GM21360 (cell line): ENCODE data around the gene PHF12.
"Not testable (repeated sequence)": the region's sequence is repeated elsewhere in the genome, so short reads cannot be mapped to it uniquely, and the experiment has no call there.

Experiments
- ATAC-seq: cut with Tn5 transposase; IDR thresholded peaks from one replicate; pipeline ENCODE4 v1.9.1; 2021; ENCODE audit warnings: mild to moderate bottlenecking, moderate library complexity; ENCODE audit not compliant: unreplicated experiment

Gene PHF12

DNA sequence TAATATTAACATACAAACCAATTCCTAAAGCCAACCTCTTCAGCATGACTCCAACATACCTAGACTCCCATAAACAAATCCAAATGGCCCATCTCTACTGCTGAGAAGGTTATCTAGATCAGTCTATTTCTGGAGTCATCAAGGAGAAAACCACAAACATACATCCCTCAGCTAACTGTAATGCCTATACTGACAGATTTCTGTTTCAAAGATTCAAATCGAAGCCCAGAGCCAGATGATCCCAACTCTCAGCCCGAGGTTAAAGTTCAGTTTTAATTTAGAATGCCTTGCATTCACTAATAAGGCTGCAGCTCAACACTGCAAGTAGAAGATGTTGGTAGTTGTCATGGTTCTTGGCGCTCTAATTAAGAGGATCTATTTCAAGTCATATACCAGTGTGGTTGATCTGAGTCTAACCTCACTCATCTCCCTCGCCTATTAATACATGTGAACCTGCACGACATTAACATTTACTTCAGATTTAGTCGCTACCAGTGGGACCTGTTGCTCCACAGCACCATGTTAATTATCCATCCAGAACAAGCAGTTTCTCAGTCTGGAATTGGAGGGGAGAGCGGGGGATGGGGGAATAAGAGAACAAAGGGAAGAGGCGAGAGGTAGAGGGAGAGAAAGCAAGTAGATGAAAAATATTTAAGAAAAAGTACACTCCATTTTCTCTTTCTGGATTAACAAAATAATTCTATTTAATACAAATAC is 15.4 kb downstream of the PHF12 start:
- no peak for ATAC-seq

- ATAC-seq: not testable (repeated sequence)
Measured at GRCh38 chr17:28934508-28934907, 16.8 kb downstream of the PHF12 start.

GRCh38 chr17:28929787-28930186 is 21.5 kb downstream of the PHF12 start:
- ATAC-seq: no peak

DNA sequence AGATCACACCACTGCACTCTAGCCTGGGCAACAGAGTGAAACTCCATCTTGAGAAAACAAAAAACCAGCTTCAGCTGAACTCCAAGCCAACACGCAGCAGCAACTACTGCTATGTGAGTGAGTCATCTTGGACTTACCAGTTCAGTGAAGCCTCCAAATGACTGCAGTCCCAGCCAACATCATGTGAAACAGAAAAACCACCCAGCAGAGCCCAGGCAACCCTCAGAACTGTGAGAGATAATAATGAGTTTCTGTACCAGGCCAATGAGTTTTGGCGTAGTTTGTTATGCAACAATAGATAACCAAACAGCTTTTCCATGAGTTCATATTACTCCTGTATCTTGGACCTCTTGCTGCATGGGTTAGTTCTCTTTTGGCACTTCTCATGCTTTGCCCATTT is 23.3 kb downstream of the PHF12 start:
- no peak for ATAC-seq

GRCh38 chr17:28926786-28927185 is 24.5 kb downstream of the PHF12 start:
- no peak for ATAC-seq

DNA sequence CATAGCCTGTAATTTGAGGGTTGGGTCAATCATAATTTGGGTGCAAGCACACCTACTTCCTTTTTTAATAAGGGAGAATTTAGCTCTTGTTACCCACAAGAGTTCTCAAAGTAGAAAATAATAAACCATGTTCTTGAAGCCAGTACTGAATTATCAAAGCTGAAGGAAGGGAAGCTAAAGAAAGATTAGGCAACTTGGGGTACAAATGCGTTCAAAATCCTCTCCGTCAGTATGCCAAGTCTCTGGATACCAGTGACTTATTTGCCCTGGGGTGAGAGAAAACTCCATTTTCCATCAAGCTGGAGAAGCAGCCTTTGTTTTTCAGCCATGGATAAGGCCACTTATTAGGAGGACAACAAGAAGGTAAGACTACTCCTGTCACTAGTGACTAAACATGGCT is 25.0 kb downstream of the PHF12 start:
- ATAC-seq: no peak

DNA sequence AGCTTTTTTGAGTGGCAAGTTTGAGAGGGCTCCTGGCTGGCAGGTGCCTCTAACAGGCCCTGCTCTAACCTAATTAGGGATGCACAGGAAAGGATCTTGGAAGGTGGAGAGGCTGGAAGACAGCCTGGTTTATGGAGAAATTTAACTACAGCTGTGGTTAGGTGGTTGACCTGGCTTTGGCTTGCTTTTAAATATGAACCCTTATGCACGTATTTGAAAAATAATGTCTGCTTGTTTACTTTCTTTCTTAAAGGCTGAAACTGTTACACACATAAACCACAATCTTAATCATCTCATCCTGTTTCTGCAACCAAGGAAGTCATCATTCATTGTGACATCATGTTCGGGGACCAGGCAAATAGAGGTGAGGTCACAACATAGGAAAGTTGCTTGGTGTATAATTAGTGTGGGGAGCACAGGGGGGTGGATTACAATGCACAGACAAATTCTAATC is 25.4 kb downstream of the PHF12 start:
- ATAC-seq: no peak

DNA sequence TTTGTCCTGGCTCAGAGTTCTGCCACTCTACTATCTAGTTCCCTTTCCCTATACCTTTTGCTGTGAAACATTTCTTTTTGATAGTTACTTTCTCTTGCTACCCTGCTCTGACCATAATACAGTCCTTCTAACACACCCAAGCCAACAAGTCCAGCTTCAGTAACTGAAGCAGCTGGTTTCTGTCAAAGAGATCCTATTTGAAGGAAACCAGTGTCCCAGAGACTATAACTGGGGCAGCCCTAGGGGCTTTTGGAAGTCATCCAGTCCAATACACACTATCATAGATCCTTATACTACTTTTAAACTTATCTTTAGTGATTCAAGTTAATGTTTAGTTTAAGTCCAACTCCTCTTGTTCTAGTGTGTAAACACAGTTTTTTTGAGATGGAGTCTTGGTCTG is 31.1 kb downstream of the PHF12 start:
- no peak for ATAC-seq

DNA sequence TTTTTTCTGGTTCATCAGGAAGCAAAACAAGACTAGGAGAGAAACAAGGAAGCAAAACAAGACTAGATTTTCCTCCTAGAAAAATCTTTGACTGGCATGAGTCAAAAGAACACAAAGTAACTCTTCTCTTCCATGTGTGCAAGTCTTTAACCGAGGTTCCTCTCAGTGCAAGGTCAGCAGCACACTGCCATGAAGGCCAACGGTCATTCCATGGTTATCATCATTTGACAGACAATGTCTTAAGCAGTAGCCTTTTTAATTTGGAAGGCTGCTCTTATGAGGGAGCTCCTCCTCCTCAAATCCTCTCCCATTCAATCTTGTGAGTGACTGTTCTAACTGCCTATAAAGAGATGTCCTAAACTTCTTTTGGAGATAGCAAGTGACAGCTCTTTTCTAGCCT is 33.0 kb downstream of the PHF12 start:
- no peak for ATAC-seq

DNA sequence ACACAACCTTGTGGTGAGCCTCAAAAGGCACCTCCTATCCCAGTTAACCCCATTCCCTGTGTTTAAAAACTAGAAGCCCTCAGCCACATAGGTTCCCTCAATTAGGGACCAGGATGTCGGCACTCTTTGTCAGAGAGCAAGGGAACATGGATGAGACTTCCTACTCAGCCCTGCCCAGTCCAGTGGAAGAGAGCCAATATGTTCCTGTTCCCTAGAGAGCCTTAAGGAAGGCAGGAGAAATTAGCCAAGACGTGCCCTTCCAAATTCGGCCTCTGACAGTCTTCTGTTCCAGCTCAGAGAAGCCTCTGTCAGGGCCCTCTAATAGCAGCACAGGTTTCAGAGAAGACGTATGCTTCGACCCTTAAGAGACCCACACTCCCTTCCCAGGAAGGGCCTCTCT is 33.9 kb downstream of the PHF12 start:
- no peak for ATAC-seq

- no peak for ATAC-seq
Measured at GRCh38 chr17:28917029-28917428, 34.3 kb downstream of the PHF12 start.

DNA sequence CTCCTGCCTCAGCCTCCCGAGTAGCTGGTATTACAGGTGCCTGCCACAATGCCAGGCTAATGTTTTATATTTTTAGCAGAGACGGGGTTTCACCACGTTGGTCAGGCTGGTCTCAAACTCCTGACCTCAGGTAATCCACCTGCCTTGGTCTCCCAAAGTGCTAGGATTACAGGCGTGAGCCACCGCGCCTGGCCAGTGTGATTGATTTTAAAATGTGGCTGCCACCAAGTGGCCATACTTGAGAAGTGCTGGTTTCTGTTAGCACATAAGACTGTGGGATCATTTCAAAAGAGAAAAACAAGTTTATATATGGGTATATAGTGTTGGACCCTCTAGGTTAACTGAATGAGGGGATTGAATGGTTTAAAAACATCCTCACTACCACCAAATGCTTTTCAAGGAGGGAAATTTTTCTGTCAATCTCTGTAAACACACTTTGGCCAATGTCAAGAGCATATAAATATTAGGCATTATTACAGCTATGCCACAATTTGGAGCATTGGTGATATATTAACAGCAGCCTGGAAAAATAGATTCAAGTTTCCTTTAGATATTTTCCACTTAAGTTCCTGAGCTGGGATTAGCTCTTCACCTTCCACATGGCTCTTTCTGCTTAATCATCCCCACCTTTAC is 34.9 kb downstream of the PHF12 start:
- ATAC-seq: no peak

DNA sequence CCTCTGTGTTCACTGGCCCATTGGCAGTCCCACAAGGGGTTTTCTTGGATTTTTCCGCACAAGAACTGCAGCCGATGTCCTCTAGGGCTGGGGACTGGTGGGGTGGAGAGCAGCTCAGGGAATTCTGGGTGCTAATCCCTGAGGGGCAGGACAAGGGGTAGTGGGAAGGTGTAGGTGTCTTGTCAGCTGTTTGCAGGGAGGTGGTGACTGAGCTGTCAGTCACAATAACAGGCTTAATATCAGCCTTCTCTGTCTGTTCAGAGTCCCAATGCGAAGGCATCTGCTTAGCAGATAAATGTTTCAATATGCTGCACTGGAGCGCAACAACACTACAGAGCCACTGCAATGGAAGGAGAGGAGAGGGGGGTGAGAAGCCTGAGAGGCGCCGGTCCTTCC is 38.4 kb downstream of the PHF12 start:
- ATAC-seq: no peak

DNA sequence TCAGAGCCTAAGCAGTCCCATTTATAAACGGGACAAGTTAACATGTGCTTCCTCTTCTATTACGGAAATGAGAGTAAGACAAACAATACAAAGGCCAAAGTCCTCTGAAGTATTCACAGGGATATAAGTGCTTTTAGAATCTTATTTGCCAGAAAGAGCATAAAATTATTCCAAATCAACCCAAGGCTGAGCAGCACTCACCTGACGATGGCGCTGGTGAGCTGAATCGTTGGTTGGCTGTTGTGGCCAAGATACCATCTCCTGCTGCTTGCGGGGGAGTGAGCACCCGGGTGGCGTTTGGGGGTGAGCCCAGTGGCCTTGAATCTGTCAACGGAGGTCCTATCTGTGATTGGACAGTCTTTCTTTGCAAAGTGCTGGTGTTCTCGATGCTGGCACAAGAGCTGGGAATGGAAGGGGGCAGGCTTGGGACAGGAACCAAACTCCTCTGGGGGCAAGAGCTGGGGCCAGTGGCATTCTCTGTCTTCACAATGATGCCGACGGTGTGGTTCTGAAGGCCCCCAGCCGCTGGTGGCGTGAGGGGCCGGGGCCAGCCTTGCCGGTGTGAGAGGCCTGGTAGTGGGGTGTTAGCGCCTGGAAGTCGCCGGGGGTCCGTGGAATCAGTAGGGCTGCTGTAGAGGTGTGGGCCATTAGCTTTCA is 38.9 kb downstream of the PHF12 start:
- no peak for ATAC-seq

DNA sequence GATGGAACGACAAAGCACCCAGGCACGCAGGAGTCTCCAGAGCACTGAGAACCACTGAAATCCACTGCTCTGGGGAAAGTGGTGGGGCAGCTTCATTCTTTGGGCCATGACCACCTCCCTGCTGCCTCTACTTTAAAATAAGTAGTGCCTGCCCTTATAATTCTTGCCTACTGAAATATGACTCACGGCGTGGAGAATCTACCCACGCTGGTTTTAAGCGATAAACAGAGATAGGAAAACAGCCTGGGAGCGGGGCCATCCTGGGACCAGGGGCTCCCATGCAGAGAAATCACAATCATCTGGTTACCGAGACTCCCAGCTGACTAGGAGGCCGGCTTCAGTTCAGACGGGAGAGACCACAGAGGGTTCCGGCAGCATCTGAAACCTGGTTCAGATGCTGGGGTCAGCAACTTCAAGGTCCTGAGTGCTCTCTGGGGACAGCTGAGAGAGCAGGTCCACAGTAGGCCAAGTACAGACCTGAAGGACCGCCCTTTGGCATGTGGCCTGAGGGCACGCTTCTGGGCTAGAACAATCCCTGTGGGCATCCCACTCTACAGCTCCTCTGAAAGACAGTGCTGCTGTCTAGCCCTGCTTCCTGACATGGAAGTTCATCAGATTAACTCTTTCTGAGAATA is 39.8 kb downstream of the PHF12 start:
- no peak for ATAC-seq

DNA sequence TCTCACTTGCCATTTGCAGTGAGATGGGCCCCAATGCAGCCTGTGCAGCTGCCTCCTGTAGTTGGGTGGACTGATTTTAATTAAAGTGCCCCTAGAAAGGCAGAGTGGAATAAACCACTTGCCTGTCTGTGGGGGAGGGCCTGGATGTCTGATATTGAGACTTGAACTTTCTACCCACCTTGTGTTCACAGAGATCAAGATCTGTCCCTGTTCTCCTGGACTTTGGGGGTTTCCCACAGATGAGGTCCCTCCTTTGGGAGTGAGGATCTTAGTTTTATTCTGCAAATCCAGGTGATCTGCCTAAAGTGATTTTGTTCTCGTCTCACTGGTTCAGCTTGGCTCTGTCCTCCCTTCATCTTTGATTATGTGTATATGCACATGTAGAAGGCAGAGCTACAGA is 40.8 kb downstream of the PHF12 start:
- no peak for ATAC-seq

GRCh38 chr17:28908640-28909167 is 42.6 kb downstream of the PHF12 start:
- ATAC-seq: no peak

- no peak for ATAC-seq
Measured at GRCh38 chr17:28907709-28908475, 43.4 kb downstream of the PHF12 start.

GRCh38 chr17:28906706-28907438 is 44.4 kb downstream of the PHF12 start:
- no peak for ATAC-seq

- ATAC-seq: no peak
Measured at GRCh38 chr17:28906276-28906675, 45.0 kb downstream of the PHF12 start.
